OCI-LY1 (cell line): ENCODE measurements around the gene CDC42EP4.

Experiments used
- EZH2 ChIP-seq: fragments of 200-600 bp; sonication (generic), shearing (Covaris generic); IDR thresholded peaks from 2 replicates; pipeline ENCODE4 v1.8.0; 2017; ENCODE audit warnings: borderline replicate concordance, mixed run types, mild to moderate bottlenecking, antibody characterized with exemption, low read length, moderate library complexity, mixed read lengths
- TF ChIP-seq, protein P1 (sequence below): fragments of 200-600 bp; sonication (generic), shearing (Covaris generic); IDR thresholded peaks from 2 replicates; pipeline ENCODE4 v1.5.1; 2017; ENCODE audit warnings: mild to moderate bottlenecking, antibody characterized with exemption, low read length, moderate library complexity, mixed read lengths

DNA sequence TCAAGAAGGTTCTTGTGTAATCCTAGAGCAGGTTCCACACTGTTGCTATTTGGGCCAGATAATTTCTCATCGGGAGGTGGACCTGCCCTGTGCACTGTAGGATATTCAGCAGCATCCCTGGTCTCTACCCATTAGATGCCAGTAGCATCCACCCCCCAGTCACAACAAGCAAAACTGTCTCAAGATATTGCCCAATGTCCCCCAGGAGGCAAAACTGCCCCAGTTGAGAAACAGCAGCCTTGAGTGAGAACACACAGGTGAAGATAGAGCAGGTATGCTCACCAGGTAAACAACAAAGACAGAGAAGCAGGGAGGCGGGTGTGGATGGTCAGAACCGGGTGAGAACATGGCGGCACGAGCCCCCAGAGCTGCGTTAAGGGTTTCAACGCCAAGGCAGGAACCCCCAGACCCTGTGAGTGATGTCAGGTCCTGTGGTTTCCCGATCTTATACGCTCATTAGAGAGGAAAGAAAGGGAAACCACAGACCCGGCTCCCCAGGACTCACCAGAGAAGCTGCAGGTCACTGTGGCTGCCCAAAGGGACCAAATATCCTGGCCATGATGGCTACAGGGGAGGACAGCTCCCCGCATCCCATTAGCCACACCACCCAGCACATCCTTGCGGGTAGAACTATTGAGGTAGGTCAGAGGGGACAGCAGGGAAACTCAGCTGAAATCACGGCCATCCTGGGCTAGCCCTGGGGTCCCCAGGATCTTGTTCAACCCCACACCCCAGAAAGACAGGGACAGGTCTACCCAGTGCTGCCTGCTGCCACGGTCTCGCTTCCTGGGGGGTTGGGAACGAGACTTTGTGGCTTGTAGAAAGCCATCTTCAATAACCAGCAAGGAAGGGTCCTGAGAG, 21.2 kb downstream of the CDC42EP4 start:
- TF ChIP-seq, protein P1, sequence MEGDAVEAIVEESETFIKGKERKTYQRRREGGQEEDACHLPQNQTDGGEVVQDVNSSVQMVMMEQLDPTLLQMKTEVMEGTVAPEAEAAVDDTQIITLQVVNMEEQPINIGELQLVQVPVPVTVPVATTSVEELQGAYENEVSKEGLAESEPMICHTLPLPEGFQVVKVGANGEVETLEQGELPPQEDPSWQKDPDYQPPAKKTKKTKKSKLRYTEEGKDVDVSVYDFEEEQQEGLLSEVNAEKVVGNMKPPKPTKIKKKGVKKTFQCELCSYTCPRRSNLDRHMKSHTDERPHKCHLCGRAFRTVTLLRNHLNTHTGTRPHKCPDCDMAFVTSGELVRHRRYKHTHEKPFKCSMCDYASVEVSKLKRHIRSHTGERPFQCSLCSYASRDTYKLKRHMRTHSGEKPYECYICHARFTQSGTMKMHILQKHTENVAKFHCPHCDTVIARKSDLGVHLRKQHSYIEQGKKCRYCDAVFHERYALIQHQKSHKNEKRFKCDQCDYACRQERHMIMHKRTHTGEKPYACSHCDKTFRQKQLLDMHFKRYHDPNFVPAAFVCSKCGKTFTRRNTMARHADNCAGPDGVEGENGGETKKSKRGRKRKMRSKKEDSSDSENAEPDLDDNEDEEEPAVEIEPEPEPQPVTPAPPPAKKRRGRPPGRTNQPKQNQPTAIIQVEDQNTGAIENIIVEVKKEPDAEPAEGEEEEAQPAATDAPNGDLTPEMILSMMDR = no peak
- no peak for TF ChIP-seq EZH2
